HG03045 (cell line): ENCODE measurements around the gene IMPG1.
A peak's percentile ranks its signal among the peaks of the same experiment; 100 is the strongest.

Experiments used
- ATAC-seq: cut with Tn5 transposase; IDR thresholded peaks from one replicate; pipeline ENCODE4 v1.9.1; 2021; ENCODE audit warnings: mild to moderate bottlenecking, moderate library complexity; ENCODE audit not compliant: unreplicated experiment

Gene IMPG1

GRCh38 chr6:75893058-75893775 is 179.2 kb downstream of the IMPG1 start:
- peak; percentile 60 for ATAC-seq

- no peak for ATAC-seq
Observed at GRCh38 chr6:75892384-75892783, 180.1 kb downstream of the IMPG1 start.

DNA sequence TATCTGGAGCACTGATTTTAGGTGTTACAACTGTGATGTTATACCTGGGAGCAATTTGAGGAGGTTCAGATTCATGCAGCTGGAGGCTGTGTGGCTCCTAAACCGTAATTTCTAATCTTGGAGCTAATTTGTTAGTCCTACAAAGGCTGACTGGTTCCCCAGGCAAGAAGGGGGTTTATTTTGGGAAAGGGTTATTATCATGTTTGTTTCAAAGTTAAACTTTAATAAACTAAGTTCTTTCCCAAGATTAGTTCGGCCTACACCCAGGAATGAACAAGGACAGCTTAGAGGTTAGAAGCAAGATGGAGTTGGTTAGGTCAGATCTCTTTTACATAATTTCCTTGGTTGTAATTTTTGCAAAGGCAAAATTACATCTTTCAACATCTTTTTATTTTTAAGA is 187.6 kb downstream of the IMPG1 start:
- ATAC-seq: no peak

GRCh38 chr6:75882734-75883133 is 189.7 kb downstream of the IMPG1 start:
- no peak for ATAC-seq

DNA sequence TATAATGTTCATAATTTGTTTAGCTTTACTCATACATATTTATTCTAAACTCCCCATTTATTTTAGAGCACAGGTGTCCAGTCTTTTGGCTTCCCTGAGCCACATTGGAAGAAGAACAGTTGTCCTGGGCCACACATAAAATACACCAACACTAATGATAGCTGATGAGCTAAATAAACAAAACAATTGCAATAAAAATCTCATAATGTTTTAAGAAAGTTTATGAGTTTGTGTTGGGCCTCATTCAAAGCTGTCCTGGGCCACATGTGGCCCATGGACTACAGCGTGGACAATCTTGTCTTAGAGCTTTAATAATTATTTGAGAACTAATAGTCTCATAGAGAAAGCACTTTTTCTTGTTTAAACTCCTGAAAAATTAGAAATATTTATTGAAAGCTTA is 192.2 kb downstream of the IMPG1 start:
- ATAC-seq: no peak

DNA sequence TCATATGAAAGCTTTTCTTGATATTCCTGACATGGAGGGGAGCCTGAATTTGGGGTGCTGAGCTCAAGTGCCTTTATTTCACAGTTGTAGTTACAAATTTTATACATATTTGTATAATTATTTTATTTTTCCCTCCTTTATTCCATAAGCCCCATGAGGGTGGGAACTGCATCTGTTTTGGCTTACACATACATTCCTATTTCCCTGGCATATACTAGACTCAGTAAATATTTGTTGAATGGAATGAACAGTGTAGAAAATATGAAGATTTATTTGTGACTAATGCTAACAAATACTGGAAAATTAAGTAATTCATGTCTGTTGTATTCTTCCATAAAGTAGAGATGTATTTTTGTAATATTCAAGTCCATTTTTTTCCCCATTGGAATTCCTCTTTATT is 196.3 kb downstream of the IMPG1 start:
- no peak for ATAC-seq

GRCh38 chr6:75874224-75874623 is 198.2 kb downstream of the IMPG1 start:
- ATAC-seq: no peak
